Measurements from ENCODE around the gene HNMT.

GRCh38 chr2:138029276-138029675 is 65.0 kb downstream of the HNMT start:
- TF ChIP-seq CTCF (conservative IDR thresholded peaks at IDR 0.05; ENCODE audit: low read length): no peak
- no peak for TF ChIP-seq EZH2phosphoT487 (IDR thresholded peaks at IDR 0.05; ENCODE audit: borderline replicate concordance)

Data from Loucy (cell line).